GM19468 (cell line): ENCODE measurements around the gene EGFR.

Source experiments
- ATAC-seq: cut with Tn5 transposase; IDR thresholded peaks from one replicate; pipeline ENCODE4 v1.9.1; 2021; ENCODE audit warnings: mild to moderate bottlenecking, moderate library complexity, moderate number of reproducible peaks; ENCODE audit not compliant: unreplicated experiment; ENCODE audit errors: extremely low read depth

Gene EGFR

DNA sequence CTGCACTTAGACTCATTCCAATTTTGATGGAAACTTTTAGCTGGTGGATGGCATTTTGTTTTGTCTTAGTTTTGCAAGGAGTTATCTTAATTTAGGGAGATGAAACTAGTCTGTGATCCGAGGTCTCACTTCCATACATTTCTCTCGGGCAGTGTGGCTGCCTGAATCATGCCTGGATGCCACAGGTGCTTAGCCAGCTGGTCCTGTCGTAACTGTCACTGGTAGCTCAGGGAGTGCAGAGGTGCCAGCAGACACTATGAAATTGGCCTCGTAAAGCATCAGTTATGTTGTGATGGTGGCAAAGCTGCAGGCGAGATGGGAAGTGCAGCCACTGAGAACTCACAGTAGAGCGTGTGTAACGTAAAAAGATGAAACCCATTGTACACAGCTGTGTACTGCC, 74.9 kb downstream of the EGFR start:
- ATAC-seq, result no peak

DNA sequence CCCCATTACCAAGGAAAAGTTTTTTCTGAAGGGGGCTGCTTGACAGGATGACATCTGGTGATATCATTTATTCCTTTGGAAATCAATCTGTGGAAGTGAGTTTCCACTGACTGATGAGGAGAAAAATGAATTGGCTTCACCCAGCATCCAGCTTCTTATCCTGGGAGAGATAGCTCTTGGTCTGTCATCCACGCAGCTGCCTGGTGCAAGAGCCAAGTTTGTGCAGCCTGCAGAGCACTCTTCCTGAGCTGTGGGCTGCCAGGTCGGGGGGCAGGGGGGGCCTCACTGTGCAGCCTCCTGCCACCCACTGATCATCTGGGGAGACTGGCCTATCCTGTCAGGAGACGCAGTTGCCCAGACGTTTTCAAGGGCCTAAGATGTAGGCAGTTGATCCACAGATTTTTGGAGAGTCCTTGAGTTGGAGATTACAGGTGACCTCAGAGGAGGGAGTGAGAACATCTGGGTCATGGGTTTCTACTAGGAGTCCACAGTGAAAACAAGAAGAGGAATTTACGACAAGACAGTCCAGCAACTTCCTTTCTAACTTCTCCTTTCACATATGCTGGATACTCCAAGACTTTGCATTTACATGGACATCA, 75.4 kb downstream of the EGFR start:
- no peak for ATAC-seq

DNA sequence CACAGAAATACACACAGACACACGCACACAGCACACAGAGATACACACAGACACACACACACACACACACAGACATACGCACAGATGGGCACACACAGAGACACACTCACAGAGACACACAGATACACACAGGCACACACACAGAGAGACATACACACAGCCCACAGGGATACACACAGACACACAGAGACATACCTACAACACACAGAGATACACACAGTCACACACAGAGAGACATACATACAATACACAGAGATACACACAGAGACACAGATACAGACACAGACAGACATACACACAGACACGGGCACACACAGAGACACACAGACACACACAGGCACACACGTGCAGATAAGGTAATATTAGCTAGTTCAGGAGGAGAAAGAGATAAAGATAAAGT, 76.9 kb downstream of the EGFR start:
- ATAC-seq, result no peak

DNA sequence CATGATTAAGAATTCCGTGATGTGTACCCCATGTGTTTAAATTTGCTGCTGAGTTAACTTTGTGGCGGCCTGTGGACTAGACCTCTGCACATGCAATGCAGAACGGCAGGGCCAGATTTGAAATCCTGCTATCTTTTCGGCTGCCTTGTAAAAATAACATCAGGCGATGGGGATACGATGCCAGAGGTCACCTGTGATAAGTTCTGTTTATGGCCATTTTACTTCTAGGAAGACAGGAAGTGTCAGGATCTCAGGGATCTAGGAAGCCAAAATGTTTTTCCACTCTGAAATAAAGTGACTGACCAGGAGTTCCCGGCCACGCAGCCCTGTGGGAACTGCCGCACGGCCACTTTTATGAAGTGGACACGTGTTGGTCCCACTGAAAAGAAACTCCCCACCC, 77.5 kb downstream of the EGFR start:
- ATAC-seq, result no peak

DNA sequence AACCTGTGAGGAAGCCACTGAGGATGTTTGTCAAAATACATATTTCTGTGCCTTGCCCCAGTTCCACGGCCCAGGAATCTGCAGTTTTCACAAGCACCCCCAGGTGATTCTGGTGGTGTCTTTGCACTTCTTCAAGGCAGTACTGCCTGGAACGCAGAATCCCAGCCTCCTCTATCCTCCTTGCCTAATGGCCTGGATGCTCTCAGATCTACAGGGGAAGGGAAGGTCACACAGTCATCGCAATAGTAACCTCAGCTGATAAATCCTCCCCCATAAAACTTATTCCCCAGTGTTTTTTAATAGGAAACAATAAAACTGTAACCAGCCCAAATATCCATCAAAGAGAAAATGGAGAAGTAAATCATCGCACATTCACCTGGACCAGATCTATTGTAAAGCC, 78.3 kb downstream of the EGFR start:
- ATAC-seq, result no peak

DNA sequence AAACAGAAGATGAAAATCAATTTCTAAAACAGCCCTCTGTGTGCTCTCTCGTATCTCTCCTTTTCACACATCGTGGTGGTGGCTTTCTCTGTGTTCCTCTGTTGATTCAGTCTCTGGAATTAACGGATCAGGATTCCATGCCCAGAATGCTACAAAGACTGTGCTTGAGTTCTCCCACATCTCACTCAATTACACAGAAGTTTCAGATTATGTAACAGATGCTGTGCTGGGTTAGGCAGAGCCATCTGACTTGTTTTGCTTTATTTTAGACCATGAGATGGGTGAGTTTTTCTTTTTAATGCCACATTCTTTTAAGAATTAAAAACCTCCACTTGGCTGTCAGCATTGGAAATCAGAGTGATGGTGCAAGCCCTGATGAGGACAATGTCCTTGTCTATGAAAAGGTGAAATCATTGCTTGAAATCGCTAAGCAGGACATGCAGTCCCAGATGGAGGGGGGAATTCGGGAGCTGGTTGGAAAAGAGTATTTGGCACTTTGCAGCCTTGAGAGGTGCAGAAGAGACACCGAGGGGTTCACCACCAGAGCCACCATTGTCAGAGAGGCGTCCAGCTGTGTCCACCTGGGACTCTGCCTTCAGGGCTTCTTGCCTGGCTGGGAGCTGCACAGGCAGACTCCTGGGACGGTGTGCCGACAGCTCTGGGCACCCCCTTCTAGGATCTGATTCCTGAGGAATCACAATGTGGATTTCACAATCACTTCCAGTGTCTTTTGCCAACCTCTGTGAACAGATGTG, 80.4 kb downstream of the EGFR start:
- no peak for ATAC-seq

DNA sequence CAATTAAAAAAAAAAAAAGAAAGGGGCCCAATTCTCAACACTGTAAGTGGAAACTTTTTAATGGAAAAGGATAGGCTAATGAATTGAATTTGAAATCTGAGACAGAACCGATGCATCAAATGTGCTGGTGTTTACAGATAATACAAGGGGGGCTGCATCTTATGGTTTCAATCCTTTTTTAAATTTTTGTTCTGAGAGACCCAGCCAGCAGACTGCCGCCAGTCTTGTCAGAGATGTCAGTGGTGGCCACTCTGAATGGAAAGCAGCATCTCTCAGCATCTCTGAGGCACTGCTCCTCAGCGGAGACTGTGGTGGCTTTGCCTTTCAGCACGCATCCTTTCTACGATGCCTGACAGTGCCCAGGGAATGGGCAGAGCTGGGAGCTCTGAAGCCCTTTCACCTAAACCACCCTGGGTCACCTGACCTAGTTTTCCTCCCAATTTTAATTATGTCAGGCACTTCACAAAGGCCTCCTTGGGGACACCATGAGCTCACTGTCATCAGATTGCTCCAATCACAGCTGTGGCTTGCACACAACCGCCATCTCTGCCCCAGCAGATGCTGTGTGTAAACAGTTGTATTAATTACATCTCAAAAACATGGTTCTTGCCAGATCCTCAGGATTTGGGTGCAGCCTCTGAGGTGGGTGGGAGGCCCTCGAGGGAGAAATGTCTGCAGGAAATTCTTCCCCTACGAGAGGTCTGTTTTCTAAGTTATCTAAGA, 81.2 kb downstream of the EGFR start:
- ATAC-seq, result no peak

DNA sequence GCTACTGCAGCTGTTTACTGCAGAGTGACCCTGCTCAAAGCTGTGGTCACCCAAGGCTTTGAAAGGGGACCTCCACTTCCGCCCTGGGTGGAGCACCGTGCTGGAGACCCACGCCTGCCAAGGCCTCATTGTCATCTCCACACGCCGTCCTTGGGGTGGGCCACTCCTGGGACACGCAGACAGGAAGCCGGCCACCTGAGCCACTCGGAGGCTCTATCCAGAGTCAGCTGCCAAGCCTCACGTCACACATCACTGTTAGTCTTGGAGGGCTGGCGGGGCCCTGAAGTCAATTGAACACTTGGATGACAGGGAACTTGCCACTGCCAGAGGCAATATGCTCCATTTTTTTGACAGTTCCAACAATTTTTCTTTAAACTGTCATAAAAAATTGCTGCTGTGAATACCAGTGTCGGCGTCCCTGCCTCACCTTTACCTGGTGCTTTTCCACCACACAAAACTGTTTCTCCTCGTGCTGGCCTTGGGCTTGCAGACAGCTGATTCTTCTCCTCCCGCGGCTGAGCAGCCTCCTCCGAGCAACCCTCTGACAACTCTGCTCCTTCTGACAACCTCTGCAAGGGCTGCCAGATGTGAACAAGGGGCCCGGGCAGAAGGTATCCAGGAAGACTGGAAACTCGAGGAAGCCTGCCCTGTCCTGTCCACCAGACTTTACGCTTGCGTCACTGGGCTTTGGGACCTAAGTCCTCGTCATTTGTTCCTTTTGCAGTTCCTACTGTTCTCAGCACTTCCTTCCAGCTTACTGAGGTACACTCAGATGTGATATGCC, 81.9 kb downstream of the EGFR start:
- ATAC-seq, result no peak

DNA sequence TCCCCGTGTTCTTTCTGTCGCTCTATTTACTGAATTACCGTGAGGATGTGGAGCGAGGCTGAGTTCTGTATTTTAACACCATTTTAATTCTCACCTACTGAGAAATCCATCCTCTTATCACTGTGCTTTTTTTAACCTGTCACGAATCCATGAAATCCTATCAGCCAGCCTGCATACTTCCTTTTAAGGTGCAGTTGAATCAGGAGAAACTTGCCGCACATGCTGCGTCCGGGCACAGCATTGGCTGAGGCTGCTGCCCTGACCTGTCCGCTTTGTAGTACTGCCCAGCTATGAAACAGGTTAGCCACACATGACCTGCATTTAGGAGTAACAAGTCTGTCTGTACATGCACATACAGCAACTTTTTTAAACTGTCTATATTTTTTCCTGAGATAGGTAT, 82.5 kb downstream of the EGFR start:
- no peak for ATAC-seq

DNA sequence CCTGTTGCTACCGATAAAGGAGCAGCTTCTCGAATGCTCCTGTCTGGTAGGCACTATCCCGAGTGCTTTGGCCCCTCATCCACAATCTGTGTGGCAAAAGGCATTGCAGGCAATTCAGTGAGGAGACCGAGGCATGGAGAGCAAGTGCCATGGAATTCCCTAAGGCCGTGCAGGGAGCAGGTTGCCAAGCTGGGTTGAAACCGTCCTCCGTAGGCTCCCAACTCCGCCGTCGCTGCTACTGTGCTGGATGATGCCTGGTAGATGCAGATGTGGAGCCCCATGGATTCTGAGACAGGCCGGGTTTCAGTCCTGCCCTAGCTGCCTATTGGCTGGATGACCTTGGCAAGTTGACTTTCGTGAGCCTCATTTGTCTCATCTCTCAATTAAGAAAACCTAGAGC, 85.3 kb downstream of the EGFR start:
- no peak for ATAC-seq

DNA sequence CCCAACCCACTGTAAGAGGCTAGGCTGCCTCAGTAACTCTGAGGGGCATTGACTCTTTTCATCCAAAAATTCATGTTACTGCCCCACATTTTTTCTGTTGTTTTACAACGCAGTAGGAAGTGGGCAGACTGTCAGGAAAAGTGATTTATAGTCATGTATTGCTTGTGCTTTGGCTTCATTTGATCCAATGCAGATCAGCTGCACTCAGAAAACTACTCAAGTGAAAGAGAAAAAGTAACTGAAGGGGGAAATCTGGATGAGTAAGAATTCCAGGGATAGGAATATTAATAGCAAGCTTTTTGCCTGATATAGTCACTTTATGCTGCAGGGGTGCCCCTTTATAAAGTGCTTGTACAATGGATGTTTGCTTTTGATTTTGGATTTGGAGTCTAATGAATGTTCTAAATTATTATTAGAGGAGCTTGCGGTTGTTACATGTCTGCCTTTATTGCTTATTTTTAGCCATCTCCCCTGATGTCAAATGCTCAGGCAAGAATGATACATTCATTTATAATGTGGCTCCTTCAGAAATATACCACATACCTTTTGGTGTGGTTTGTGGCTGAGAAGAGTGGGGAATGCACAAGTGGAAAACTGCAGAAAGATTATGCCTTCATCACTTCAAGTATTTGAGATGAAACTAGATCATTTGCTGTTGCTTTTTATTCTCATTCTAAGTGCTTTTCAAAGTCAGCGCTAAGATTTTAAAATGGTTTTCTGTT, 86.1 kb downstream of the EGFR start:
- ATAC-seq, result no peak

DNA sequence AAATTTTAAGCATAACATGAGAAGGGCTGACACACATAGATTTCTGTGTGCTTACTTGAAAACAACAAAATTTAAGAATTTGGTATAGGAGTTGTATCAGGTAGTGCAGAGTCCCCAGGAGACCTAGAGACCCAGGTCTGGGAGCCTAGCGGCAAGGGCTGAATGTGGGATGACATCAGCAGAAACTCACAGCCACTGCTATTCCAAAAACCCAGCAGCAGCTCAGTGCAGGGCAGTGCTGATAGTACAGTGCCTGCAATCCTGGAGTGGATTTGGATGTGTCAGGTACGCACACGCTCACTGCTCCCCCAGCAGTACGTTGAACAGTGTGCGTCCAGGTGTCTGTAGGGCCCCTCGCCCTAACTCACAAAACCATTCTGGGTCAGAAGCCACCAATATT, 87.1 kb downstream of the EGFR start:
- no peak for ATAC-seq

DNA sequence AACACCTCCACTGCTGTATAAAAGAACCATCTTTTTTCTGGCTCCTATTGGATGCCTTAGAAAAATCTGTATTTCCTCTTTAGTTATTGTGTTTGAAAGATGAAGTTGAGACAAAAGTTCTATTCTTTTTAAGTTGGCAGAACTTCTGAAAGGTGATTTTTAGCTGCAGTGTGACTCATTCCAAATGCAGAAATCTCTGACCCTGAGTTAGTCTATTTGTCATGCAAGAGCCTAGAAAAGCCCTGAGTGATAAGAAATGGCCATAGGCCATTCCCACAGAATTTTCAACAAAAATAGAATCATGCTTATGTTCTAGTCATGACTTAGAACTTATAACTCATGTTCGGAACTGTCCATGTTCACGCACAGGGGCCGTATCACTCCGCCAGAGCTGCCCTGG, 89.1 kb downstream of the EGFR start:
- no peak for ATAC-seq

DNA sequence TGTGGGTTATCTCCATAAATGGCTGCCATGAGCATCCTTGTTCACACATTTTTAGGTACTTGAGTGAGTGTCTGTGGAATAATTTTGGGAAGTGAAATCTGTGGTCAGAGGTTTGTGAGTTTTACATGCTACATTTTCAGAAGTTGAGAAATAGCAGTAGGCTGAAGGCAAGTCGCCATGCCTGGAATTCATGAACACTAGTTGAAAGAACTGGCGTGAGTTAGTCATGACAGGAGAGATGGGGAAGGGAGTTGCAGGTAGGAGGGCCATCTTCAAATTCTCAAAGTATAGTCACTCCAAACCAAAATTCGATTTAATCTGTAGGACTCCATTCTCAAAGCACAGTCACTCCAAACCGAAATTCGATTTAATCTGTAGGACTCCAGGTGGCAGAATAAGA, 89.6 kb downstream of the EGFR start:
- ATAC-seq, result no peak

DNA sequence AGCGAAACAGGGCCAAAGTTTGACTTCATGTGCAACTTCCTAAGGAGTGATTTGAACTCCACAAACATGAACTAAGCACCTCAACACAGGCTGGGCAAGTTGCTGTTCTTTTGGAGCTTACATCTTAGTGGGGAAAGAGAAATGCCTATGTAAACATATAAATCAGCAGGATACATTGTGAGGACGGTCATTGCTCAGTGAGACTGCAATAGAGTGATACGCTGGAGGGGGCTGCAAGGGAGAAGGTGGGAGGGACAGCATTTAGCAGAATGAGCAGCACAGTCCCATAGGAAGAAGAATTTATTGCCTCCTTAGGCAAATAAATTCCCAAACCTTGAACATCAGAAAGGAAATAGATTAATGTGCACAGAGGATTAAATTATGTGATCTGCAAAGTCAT, 90.0 kb downstream of the EGFR start:
- no peak for ATAC-seq

DNA sequence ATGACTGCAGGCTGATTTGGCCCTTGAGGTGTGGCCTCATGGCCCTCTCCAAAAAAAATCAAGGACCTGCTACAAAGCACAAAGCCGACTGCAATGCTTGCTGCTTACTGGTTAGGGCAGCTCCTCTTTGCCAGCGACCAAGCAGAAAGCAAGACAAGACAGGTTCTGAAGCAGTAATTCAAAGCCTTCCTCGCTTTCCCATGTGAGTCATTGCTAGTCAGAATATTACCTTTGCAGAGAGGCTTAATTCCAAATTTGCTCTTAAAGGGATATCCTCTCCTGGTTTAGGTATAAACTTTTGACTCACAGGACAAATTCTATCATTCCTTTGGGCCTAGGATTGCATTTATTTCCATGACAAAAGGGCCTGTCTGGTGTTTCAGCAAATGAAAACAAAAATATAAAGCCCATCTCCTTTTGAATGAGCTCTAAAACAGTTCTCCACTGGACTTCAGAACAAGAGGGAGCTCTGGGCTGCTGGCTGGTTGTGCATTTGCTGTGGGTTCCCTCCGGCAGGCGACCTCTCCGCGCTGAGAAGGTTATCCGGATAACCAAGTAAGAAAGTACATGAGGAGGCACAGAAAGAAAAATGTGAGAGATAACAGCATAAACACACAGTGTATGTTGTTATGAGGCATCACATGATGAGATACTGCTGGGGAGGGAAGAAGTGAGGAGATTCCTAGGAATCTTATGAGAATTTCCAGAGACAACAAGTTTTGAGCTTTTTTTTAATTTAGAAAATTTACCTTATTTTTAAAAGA, 90.8 kb downstream of the EGFR start:
- ATAC-seq, result no peak

DNA sequence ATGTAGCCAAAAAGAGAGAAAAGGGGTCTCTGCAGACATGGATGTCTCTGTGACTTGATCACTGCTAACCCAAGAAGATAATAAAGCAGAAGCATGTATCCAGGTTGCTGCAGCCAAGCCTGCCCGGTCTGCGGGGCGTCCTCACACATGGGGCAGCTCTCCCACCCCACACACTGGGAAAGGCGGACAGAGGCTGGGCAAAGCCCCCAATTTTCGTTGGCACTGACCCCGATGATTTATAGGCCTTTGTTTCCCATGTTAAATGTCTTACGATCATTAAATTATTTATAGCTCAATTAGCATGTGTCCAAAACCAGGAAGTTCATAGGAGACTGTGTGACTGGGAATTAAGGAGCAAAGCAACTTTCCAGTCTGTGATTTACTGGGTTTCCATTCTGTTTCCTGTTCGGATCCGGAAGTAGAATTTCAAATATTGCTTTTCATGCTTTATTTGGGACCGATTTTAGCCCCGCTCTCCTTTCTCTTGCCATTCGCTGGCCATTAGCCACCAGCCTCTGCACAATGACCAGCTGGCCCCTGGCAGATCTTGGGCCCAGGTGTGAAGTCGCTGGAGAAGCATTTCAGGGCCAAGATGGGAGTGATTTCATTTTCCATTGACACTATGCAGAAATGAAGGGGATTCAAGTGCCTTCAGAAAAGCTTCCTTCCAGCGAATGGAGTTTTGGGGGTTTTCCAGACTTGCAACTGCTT, 91.6 kb downstream of the EGFR start:
- ATAC-seq, result no peak

DNA sequence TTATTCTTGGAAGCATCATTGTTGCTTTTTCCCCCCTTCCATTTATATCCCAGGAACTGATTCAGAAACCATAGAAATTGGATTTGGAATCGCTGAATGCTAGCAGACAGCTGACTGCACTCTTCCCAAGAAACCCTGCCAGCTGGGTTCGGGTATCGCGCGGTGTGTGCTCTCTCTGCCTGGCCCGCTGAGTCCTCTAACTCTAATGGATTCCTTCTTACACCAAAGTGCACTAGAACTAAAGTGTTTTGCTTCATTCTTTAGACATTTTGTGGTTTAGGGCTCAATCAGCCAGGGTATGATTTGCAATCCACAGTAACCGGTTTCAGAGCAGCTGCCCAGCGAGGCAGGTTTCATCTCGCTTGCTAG, 92.2 kb downstream of the EGFR start:
- no peak for ATAC-seq

DNA sequence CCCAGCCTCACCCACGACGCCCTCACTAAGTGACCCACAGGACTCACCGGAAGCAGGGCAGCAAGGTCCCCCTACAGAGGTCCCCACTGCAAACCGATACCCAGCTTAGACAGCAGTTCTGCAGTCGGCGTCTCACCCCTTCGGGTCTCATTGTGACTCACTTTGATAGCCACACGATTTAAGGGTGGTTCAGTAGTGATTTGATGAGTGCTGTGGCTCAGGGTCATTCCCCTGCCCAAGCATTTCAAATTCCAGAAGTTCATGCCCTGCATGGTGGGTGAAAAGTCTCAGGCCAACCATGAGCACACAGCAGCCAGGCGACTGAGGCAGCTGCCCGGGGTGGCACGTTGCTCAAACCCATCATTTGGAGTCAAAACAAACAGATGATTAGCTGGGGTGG, 93.2 kb downstream of the EGFR start:
- ATAC-seq, result no peak
